Activated T-helper 1 cell treated with Interleukin-2 at 50 U/mL for 16 hours (primary cell): ENCODE data around the gene CDK6.

Experiments used
- DNase-seq: peaks from one replicate; pipeline ENCODE4 v3.0.0-alpha.2; 2020; ENCODE audit warnings: low read depth

CDK6 gene

GRCh38 chr7:92736870-92737269, 99.5 kb downstream of the CDK6 start:
- DNase-seq, result no peak

DNA sequence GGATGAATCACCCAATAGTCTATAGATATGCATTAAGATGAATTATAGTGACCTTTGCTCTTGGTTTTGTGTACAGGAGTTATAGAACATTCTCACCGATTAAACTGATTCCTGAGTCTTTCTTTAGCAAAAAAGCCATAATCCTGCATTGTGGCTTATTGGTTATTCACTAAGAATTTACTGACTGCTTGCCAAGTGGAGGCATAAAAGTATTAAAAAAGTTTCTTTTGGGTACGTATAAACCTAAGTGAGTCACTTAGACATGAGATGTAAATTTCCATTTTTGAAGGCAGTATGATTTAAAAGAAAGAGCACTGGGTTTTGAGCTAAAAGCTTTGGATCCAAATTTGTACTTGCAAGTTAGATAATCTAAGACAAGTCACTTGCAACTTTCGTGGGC, 100.7 kb downstream of the CDK6 start:
- no peak for DNase-seq

DNA sequence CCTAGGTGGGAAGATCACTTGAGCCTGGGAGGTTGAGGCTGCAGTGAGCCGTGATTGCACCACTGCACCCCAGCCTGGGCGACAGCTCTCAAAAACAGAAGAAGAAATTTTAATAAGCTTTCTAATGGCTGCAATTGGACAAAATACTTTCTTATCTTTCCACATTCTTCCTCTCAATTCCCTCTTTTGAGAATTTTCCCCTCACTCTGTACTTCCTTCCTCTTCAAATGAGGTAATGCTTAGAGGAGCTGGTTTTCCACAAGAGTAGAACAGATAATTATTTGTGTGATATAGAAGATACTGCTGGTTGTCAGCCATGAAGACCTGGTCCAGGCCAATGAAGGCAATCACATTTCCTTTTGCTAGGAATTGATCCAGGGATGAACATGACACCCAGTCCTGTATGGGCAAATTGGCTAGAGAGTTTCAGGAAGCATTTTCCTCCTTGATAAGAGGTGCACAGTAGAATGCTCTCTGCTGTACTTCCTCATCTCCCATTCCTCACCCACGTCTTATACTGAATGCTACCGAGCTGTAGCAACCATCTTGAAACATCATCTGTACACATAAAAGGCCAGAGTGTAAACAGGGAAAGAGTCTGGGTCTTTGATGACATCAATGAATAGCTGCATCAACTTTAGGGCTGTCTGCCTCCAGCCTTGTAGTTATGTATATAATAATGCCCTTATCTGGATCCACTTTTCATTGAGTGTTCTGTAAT, 103.9 kb downstream of the CDK6 start:
- no peak for DNase-seq

- DNase-seq, result no peak
These were observed 104.9 kb downstream of the CDK6 start for GRCh38 chr7:92731335-92732063.

DNA sequence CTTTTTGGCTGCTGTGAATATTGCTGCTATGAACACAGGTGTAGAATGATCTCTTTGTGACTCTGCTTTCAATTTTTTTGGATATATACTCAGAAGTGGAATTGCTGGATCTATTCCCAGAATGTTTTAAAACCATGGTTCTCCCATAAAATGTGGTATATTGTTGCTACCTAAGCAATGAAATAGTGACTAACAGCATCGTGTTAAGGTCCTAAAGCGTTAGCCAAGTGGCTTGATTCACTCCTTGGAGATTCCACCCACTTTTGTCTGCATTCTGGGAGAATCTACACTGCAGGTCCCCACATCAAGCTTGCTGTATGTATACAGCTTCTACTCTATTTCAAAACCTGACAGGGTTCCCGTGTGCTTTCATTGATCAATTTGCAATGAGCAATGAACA, 105.6 kb downstream of the CDK6 start:
- DNase-seq, result no peak

DNA sequence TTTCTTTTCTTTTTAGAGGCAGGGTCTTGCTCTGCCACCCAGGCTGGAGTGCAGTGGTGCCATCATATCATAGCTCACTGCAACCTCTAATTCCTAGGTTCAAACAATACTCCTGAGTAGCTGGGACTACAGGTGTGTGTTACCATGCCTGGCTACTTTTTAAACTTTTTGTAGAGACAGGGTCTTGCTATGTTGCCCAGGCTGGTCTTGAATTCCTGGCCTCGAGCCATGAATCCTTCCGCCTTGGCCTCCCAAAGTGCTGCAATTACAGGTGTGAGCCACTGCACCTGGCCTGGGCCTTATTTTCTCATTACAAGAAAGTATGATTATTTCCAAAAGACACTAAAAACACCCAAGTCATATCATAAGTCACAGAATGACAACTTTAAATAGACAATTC, 106.6 kb downstream of the CDK6 start:
- no peak for DNase-seq

DNA sequence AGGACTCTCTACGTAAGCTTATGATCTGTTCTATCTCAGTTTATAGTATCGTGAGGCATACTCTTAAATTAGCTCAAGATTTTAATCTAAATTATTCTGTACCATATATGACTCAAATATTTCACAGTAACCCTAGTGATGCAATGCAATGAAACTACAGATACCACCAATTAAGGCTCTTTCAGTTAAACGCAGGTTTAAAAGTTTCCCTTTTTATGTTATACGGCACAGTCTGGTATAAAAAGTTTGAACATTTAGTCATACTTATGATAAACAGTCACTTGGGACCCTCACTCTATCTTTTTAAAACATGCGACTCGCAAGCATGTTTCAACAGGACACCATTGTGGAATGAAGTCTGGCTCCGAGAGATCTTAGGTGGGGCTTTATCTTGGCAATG, 107.2 kb downstream of the CDK6 start:
- no peak for DNase-seq

DNA sequence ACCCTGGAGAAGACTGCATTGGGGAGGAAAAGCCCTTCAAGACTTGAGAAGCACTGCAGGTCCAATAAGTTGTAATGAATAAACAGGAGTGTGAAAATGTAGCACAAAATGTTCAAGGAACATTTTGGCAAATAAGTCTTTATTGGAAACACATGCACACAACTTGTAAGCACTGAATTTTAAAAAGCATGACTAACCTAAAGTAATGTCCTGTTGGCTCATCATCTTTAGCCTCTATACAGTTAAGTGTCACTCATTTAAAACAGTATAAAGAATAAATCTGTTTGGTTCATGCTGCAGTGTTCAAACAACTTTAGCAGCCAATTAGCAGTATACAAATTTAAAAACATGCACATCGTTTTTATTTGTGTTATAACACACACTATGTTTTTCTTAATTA, 108.6 kb downstream of the CDK6 start:
- DNase-seq, result no peak

DNA sequence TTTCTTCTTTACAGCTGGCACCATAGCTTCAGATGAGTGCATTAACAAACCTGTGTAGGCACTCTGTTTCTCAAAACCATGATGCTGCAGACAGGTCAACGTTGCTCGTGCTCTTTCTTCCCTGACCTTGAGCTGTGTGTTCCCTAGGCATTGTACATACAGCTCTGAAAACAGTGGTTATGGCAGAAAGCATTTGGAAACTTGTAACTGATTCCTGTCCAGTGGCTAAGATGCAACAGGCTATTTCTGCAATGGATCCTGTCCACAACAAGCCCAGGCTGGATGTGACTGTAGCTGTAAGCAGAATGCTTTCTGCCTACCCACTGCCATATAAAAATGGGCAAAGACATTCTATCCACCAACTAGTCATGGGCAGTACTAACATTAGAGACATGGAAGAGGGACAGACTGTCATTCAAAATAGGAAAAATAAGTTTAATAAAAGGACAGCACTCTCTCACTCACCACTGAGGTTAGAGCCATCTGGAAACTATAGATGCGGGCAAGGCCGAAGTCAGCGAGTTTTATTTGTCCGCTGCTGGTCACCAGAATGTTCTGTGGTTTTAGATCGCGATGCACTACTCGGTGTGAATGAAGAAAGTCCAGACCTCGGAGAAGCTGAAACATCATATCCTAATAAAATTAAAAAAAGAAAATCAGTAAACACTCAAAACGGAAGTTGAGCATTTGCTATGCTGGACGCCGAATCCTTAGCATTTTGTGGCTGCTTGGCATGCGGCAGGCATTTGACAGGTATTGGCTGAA, 111.0 kb downstream of the CDK6 start:
- DNase-seq, result no peak

- no peak for DNase-seq
These were observed 112.4 kb downstream of the CDK6 start for GRCh38 chr7:92723943-92724342.

GRCh38 chr7:92723205-92723604, 113.2 kb downstream of the CDK6 start:
- no peak for DNase-seq

DNA sequence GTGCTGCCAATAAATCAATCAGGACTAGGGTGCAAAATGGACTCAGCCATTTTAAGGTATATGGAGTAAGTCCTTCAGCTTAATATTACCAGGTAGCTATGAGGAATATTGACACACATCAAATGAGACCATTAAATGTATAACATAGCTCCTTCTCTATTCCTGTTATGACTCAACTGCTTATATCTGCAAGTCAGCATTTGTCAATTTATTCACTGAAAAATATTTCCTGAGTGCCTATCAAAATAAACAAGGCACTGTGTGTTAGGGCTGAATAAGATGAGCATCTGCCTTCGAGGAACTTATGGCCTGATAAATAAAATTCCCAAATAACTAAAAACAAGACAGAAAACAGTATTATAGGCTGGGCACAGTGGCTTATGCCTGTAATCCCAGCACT, 113.8 kb downstream of the CDK6 start:
- no peak for DNase-seq

GRCh38 chr7:92720604-92721350, 115.6 kb downstream of the CDK6 start:
- DNase-seq, result no peak

DNA sequence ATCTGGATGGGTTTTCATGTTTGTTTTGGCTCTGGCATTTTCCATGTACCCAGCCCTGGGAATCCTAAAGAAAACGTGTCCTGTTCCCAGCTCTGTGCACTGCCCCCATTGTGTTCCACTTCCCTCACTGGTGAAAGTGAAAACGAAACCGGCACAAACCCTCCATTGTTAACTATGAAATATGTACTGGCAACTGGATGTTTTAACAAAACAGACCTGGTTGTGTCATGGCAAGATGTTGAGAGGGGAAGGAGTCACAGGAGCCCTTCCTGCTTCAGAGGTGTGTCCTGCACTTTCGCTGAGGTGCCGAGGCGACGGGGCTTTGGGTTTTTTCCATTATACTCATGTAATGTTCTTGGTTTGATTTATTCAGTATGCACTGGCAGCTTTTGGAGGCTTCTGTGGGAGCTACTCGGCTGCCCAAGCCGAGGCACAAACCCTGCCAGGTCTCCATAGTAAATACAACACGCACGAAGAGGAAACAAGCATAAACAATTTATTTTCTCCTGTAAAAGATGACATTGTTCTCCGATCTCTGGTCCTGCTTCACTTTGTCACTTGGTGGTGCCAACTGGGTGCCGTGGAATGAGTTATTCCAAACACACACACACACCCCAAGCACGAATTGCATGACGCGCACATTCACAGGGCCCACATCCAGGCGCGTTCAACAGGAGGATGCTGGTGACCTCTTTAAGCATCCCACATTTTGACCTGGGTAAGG, 118.2 kb downstream of the CDK6 start:
- DNase-seq, result no peak

DNA sequence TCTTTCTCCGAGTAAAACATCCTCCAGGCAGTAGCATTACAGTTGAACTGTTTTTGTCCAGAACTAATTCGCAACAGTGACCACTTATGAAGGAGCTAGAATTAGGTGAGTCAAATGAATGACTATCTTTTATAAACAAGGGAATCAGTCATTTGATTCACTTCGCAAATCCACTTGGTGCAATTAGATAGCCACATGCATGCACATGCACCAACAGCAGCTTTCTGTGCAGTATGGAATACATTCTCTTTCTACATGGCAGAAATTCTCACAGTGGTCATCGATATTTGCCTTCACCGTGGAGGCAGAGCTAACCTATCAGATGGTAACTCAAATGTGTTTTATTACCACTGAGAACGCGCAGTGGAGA, 118.8 kb downstream of the CDK6 start:
- no peak for DNase-seq

DNA sequence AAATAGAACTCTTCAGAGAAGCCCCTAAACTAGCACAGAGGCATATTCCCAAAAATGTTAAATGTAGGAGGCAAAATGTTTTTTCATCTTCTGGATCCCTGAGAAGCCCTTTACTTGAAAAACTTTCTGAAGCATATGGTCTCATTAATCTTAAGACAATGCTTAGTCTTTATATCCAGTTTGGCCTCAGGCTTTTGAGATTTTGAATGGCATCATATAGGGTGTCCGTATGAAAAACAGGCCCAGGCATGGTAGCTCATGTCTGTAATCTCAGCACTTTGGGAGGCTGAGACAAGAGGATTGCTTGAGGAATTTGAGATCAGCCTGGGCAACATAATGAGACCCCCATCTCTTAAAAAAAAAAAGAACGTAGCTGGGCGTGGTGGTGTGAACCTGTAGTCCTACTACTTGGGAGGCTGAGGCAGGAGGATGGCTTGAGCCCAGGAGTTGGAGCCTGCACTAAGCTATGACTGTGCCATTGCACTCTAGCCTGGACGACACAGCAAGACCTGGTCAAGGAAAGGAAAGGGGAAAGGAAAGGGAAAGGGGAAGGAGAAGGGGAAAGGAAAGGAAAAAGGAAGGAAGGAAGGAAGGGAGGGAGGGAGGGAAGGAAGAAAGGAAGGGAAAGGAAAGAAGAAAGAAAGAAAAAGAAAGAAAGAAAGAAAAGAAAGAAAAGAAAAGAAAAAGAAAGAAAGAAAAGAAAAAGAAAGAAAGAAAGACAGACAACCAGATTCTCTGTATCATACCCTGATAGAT, 119.4 kb downstream of the CDK6 start:
- no peak for DNase-seq

DNA sequence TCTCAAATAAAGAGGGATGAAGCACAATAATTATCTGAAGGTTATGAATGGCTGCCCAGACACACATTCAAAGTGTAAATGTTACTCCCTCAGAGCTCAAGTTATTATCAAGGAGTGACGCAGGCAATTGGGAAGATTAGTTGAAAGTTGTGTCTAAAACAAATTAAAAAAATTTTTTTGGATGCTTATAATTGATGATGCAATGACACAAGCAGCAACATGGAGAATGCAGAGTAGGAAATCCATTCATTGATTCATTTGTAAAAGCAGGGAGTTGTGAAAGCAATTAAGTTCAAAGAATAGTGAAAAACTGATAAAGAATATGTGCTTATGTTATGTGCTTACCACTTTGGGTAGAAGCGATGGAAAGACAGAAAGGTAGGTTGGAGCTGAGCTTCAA, 120.4 kb downstream of the CDK6 start:
- no peak for DNase-seq

- DNase-seq, result no peak
These were observed 121.6 kb downstream of the CDK6 start for GRCh38 chr7:92714767-92715166.

- no peak for DNase-seq
These were observed 122.1 kb downstream of the CDK6 start for GRCh38 chr7:92714280-92714679.

- no peak for DNase-seq
These were observed 126.5 kb downstream of the CDK6 start for GRCh38 chr7:92709912-92710311.

- no peak for DNase-seq
These were observed 127.2 kb downstream of the CDK6 start for GRCh38 chr7:92709150-92709549.
